ENCODE measurements around the gene ADD3. TPM values are rescaled to one million over a fixed set of nuclear protein-coding genes. Genes with fewer than 3 reads are reported as not detected.
"Not testable (repeated sequence)": the region's sequence is repeated elsewhere in the genome, so short reads cannot be mapped to it uniquely, and the experiment has no call there.

ADD3 gene
- total RNA-seq, 1 donor: 1,018 TPM

- Histone ChIP-seq H3K27me3 (ENCODE audit: insufficient read depth, low read length) (no peaks in the 10 kb centered on the region), H3K4me3 (ENCODE audit: insufficient read depth, low read length) (no peak overlapping the region), H3K9me3 (ENCODE audit: low read depth, low read length) (no peaks in the 10 kb centered on the region), H3K27ac (ENCODE audit: low read depth, low read length) (no peak overlapping the region), H3K36me3 (ENCODE audit: insufficient read depth, low read length) (peaks cover 71% of the 10 kb centered on the region), H3K4me1 (ENCODE audit: insufficient read depth, low read length) (no peaks in the 10 kb centered on the region), H2AFZ (ENCODE audit: low read length) (no peak overlapping the region), H3K79me2 (ENCODE audit: insufficient read depth, low read length) (no peaks in the 10 kb centered on the region), H4K20me1 (ENCODE audit: insufficient read depth, low read length) (no peaks in the 10 kb centered on the region), H3K4me2 (ENCODE audit: insufficient read depth, low read length) (no peak overlapping the region)
- no peak for DNase-seq (ENCODE audit: insufficient read length, low spot score, missing footprints)
- no peak for TF ChIP-seq CTCF (IDR thresholded peaks at IDR 0.05; ENCODE audit: extremely low read depth, low read depth, low read length)
Observed at GRCh38 chr10:110123594-110123993, 115.8 kb downstream of the ADD3 start.

GRCh38 chr10:110129490-110129889 lies 121.7 kb downstream of the ADD3 start:
- H3K4me2 ChIP-seq (ENCODE audit: insufficient read depth, low read length): no peak overlapping the region
- no peaks in the 10 kb centered on the region for H3K27me3 ChIP-seq (ENCODE audit: insufficient read depth, low read length)
- DNase-seq (ENCODE audit: insufficient read length, low spot score, missing footprints): no peak
- no peak overlapping the region for H2AFZ ChIP-seq (ENCODE audit: low read length)
- no peak overlapping the region for H3K27ac ChIP-seq (ENCODE audit: low read depth, low read length)
- TF ChIP-seq CTCF (IDR thresholded peaks at IDR 0.05; ENCODE audit: extremely low read depth, low read depth, low read length): no peak
- H3K36me3 ChIP-seq (ENCODE audit: insufficient read depth, low read length): peaks cover 62% of the 10 kb centered on the region
- no peaks in the 10 kb centered on the region for H4K20me1 ChIP-seq (ENCODE audit: insufficient read depth, low read length)
- H3K4me1 ChIP-seq (ENCODE audit: insufficient read depth, low read length): no peaks in the 10 kb centered on the region
- H3K4me3 ChIP-seq (ENCODE audit: insufficient read depth, low read length): no peak overlapping the region
- H3K79me2 ChIP-seq (ENCODE audit: insufficient read depth, low read length): no peaks in the 10 kb centered on the region
- H3K9me3 ChIP-seq (ENCODE audit: low read depth, low read length): no peaks in the 10 kb centered on the region

- no peaks in the 10 kb centered on the region for H4K20me1 ChIP-seq (ENCODE audit: insufficient read depth, low read length)
- H3K79me2 ChIP-seq (ENCODE audit: insufficient read depth, low read length): no peaks in the 10 kb centered on the region
- no peaks in the 10 kb centered on the region for H3K9me3 ChIP-seq (ENCODE audit: low read depth, low read length)
- H3K27me3 ChIP-seq (ENCODE audit: insufficient read depth, low read length): no peaks in the 10 kb centered on the region
- peaks cover 3% of the 10 kb centered on the region for H3K4me1 ChIP-seq (ENCODE audit: insufficient read depth, low read length)
- no peak overlapping the region for H2AFZ ChIP-seq (ENCODE audit: low read length)
- TF ChIP-seq CTCF (IDR thresholded peaks at IDR 0.05; ENCODE audit: extremely low read depth, low read depth, low read length): no peak
- H3K27ac ChIP-seq (ENCODE audit: low read depth, low read length): no peak overlapping the region
- peaks cover 39% of the 10 kb centered on the region for H3K36me3 ChIP-seq (ENCODE audit: insufficient read depth, low read length)
- no peak overlapping the region for H3K4me3 ChIP-seq (ENCODE audit: insufficient read depth, low read length)
- no peak overlapping the region for H3K4me2 ChIP-seq (ENCODE audit: insufficient read depth, low read length)
- DNase-seq (ENCODE audit: insufficient read length, low spot score, missing footprints): no peak
Observed at GRCh38 chr10:110134917-110135316, 127.1 kb downstream of the ADD3 start.

GRCh38 chr10:110135836-110136235 lies 128.1 kb downstream of the ADD3 start:
- H3K4me1 ChIP-seq (ENCODE audit: insufficient read depth, low read length); DNase-seq (ENCODE audit: insufficient read length, low spot score, missing footprints); H3K79me2 ChIP-seq (ENCODE audit: insufficient read depth, low read length); H3K4me2 ChIP-seq (ENCODE audit: insufficient read depth, low read length); H3K27ac ChIP-seq (ENCODE audit: low read depth, low read length); H3K4me3 ChIP-seq (ENCODE audit: insufficient read depth, low read length); H4K20me1 ChIP-seq (ENCODE audit: insufficient read depth, low read length); H2AFZ ChIP-seq (ENCODE audit: low read length); H3K9me3 ChIP-seq (ENCODE audit: low read depth, low read length); H3K27me3 ChIP-seq (ENCODE audit: insufficient read depth, low read length): not testable (repeated sequence)
- H3K36me3 ChIP-seq (ENCODE audit: insufficient read depth, low read length): peaks cover 30% of the 10 kb centered on the region
